ENCODE measurements around the gene ACSL3.

GRCh38 chr2:222942977-222943376, 82.1 kb downstream of the ACSL3 start:
- TF ChIP-seq YY1 (IDR thresholded peaks at IDR 0.05; ENCODE audit: insufficient read depth, insufficient read length) (no peak), ZNF274 (IDR thresholded peaks at IDR 0.05; ENCODE audit: low read depth, low read length) (no peak), SUZ12 (IDR thresholded peaks at IDR 0.05; ENCODE audit: extremely low read depth, insufficient read depth, insufficient read length) (no peak)

Measured in NT2/D1 (cell line).